HepG2 (cell line): Measurements from ENCODE around the gene DCD.
A peak's percentile ranks its signal among the peaks of the same experiment; 100 is the strongest.

Source experiments
- CTCF ChIP-seq: sonication (generic); formaldehyde crosslinking; IDR thresholded peaks from 2 replicates; pipeline ENCODE4 v1.5.0; 2020; ENCODE audit warnings: mild to moderate bottlenecking, missing genetic modification reagents, moderate library complexity
- E2F5 ChIP-seq: sonication (generic); formaldehyde crosslinking; conservative IDR thresholded peaks from 2 replicates; pipeline ENCODE4 v1.4.0; 2020; ENCODE audit warnings: missing genetic modification reagents
- KLF15 ChIP-seq: sonication (generic); formaldehyde crosslinking; IDR thresholded peaks from 2 replicates; pipeline ENCODE4 v1.8.1; 2023; ENCODE audit warnings: borderline replicate concordance, mild to moderate bottlenecking, inconsistent platforms, missing genetic modification reagents, mixed read lengths
- TARDBP ChIP-seq: sonication (generic); formaldehyde crosslinking; IDR thresholded peaks from 2 replicates; pipeline ENCODE4 v1.8.0; 2022; ENCODE audit warnings: mild to moderate bottlenecking, missing genetic modification reagents
- TCF12 ChIP-seq, 2 experiments: fragments of 450-650 bp in 1 of 2; sonication (generic) in 1 of 2; formaldehyde crosslinking in 1 of 2; IDR thresholded peaks; 2 replicates each; pipeline versions ENCODE4 v1.6.1 to v1.8.0; 2017 to 2022; ENCODE audit warnings: antibody characterized with exemption in 1 of 2, mild to moderate bottlenecking in 1 of 2, missing genetic modification reagents in 1 of 2, moderate library complexity in 1 of 2
- YY1 ChIP-seq: IDR thresholded peaks from 2 replicates; pipeline ENCODE4 v1.6.1; 2011; ENCODE audit warnings: low read length, low read depth, moderate library complexity, mild to moderate bottlenecking; ENCODE audit not compliant: insufficient read depth, insufficient replicate concordance
- ZMAT5 ChIP-seq: sonication (generic); formaldehyde crosslinking; IDR thresholded peaks from 2 replicates; pipeline ENCODE4 v1.5.0; 2020; ENCODE audit warnings: mild to moderate bottlenecking, low read depth, missing genetic modification reagents, borderline replicate concordance

GRCh38 chr12:54596526-54596946 is 51.6 kb downstream of the DCD start:
- no peak for TF ChIP-seq TARDBP (CRISPR knock-in tag)
- TF ChIP-seq KLF15 (CRISPR knock-in tag): no peak
- no peak for TF ChIP-seq ZMAT5 (CRISPR knock-in tag)
- no peak for TF ChIP-seq TCF12 (IDR thresholded peaks at IDR 0.05)
- TF ChIP-seq TCF12 (CRISPR knock-in tag; IDR thresholded peaks at IDR 0.05): no peak
- peak; percentile 73 for TF ChIP-seq CTCF (CRISPR knock-in tag)
- no peak for TF ChIP-seq E2F5 (CRISPR knock-in tag)
- no peak for TF ChIP-seq YY1
